Gastrocnemius medialis (tissue), 4 donors: Measurements from ENCODE around the gene TDRD3. TPM values are rescaled to one million over a fixed set of nuclear protein-coding genes. Genes with fewer than 3 reads are reported as not detected.

Source experiments
- ATAC-seq, 2 donors: fragments of 150-250 bp; one replicate each; pipeline ENCODE4 v1.9.1; 2016
- DNase-seq, 2 donors: peaks; one replicate each; pipeline ENCODE4 v3.0.0-alpha.2; 2019
- H3K27ac ChIP-seq, 4 donors: fragments of 200-600 bp; sonication (generic); 1 replicate in 1 of 4; 2 replicates in 3 of 4; pipeline ENCODE4 v1.5.1; 2016 to 2018; ENCODE audit warnings: mild to moderate bottlenecking in 2 of 4, moderate library complexity in 1 of 4
- H3K27me3 ChIP-seq, 3 donors: fragments of 200-600 bp; sonication (generic) in 2 of 3; 1 replicate in 1 of 3; 2 replicates in 2 of 3; pipeline versions ENCODE4 v1.5.1 to v1.6.0; 2016 to 2019; ENCODE audit warnings: mild to moderate bottlenecking in 1 of 3, moderate library complexity in 1 of 3
- H3K36me3 ChIP-seq, 2 donors: fragments of 200-600 bp; sonication (generic) in 1 of 2; one replicate each; pipeline ENCODE4 v1.5.1; 2017 to 2018
- H3K4me1 ChIP-seq, 2 donors: fragments of 200-600 bp; sonication (generic) in 1 of 2; one replicate each; pipeline ENCODE4 v1.5.1; 2016 to 2017; ENCODE audit warnings: mild to moderate bottlenecking in 2 of 2
- H3K4me3 ChIP-seq, 4 donors: fragments of 200-600 bp; sonication (generic) in 3 of 4; 1 replicate in 1 of 4; 2 replicates in 3 of 4; pipeline ENCODE4 v1.5.1; 2016 to 2019; ENCODE audit warnings: mild to moderate bottlenecking in 2 of 4
- H3K9me3 ChIP-seq, 3 donors: fragments of 200-600 bp; sonication (generic) in 2 of 3; 1 replicate in 1 of 3; 2 replicates in 2 of 3; pipeline ENCODE4 v1.5.1; 2016 to 2019
- CTCF ChIP-seq, 5 experiments: fragments of 450-650 bp in 3 of 5; fragments of 200-600 bp in 2 of 5; sonication (generic) in 2 of 5; IDR thresholded peaks in 4 of 5; conservative IDR thresholded peaks in 1 of 5; 1 replicate in 4 of 5; 2 replicates in 1 of 5; pipeline ENCODE4 v1.5.1; 2016 to 2019; ENCODE audit warnings: antibody characterized with exemption in 5 of 5, mild to moderate bottlenecking in 3 of 5, moderate library complexity in 3 of 5
- POLR2A ChIP-seq, 2 donors: fragments of 450-650 bp; IDR thresholded peaks; one replicate each; pipeline ENCODE4 v1.6.1; 2017; ENCODE audit warnings: antibody characterized with exemption in 2 of 2, mild to moderate bottlenecking in 2 of 2, moderate library complexity in 2 of 2
- in situ Hi-C, 4 donors: fragments of 200-750 bp; cut with MboI; loops; one replicate each; pipeline versions ENCODE4 v1.15.0 to v1.8.0; 2017; ENCODE audit warnings: low sequenced_read_pairs in 4 of 4
- intact Hi-C: fragments of 100-400 bp; cut with DNase I; formaldehyde crosslinking; loops from one replicate; pipeline ENCODE4 v1.15.1; 2023; ENCODE audit warnings: low total_unique reads
- total RNA-seq, 4 donors: library from RNA; depleted of rRNA; stranded (reverse); fragments of >200 nt; gene quantifications; one replicate each; pipeline versions ENCODE4 v1.1.0 to v1.2.3, GENCODE V29; 2016

Gene TDRD3
- total RNA-seq, 4 donors from 2014 or later: 13.1 to 37.8 (median 17.7) TPM

GRCh38 chr13:60411983-60412382, 15.0 kb downstream of the TDRD3 start:
- Histone ChIP-seq H3K9me3 (no peaks in the 10 kb centered on the region), H3K4me3 (no peak overlapping the region), H3K36me3 (no peaks in the 10 kb centered on the region), H3K27me3 (no peaks in the 10 kb centered on the region), H3K4me1 (peaks cover 27 to 45% of the 10 kb centered on the region in 2 donors), H3K27ac (no peak overlapping the region)
- no peak for DNase-seq
- in situ Hi-C loops: no loop called here
- TF ChIP-seq POLR2A (IDR thresholded peaks at IDR 0.05) (no peak), CTCF (IDR thresholded peaks at IDR 0.05 in 4 of 5, conservative IDR thresholded peaks at IDR 0.05 in 1 of 5) (no peak)
- intact Hi-C loops: no loop called here
- no peak for ATAC-seq

GRCh38 chr13:60412909-60413616, 16.0 kb downstream of the TDRD3 start:
- Histone ChIP-seq H3K4me1 (peaks cover 27 to 45% of the 10 kb centered on the region in 2 donors), H3K27me3 (no peaks in the 10 kb centered on the region), H3K27ac (no peak overlapping the region), H3K9me3 (no peaks in the 10 kb centered on the region), H3K36me3 (no peaks in the 10 kb centered on the region), H3K4me3 (no peak overlapping the region)
- no peak for DNase-seq
- no peak for TF ChIP-seq CTCF (IDR thresholded peaks at IDR 0.05 in 4 of 5, conservative IDR thresholded peaks at IDR 0.05 in 1 of 5)
- TF ChIP-seq POLR2A (IDR thresholded peaks at IDR 0.05): no peak
- intact Hi-C loops: no loop called here
- in situ Hi-C loops: no loop called here
- no peak for ATAC-seq

- Histone ChIP-seq H3K4me3 (no peak overlapping the region), H3K27me3 (no peaks in the 10 kb centered on the region), H3K36me3 (no peaks in the 10 kb centered on the region), H3K4me1 (peaks cover 27 to 45% of the 10 kb centered on the region in 2 donors), H3K9me3 (no peaks in the 10 kb centered on the region), H3K27ac (no peak overlapping the region)
- TF ChIP-seq CTCF (IDR thresholded peaks at IDR 0.05 in 4 of 5, conservative IDR thresholded peaks at IDR 0.05 in 1 of 5): no peak
- no peak for TF ChIP-seq POLR2A (IDR thresholded peaks at IDR 0.05)
- in situ Hi-C loops: no loop called here
- no peak for DNase-seq
- ATAC-seq: no peak
- intact Hi-C loops: no loop called here
These were observed 17.2 kb downstream of the TDRD3 start for GRCh38 chr13:60414177-60414576.

- no peaks in the 10 kb centered on the region for H3K27me3 ChIP-seq
- ATAC-seq (no peak), DNase-seq (no peak)
- H3K36me3 ChIP-seq: no peaks in the 10 kb centered on the region
- no peak overlapping the region for H3K4me3 ChIP-seq
- no peak overlapping the region for H3K27ac ChIP-seq
- in situ Hi-C loops (no loop called here), intact Hi-C loops (no loop called here)
- no peaks in the 10 kb centered on the region for H3K9me3 ChIP-seq
- H3K4me1 ChIP-seq: peaks cover 15 to 29% of the 10 kb centered on the region in 2 donors
- TF ChIP-seq POLR2A (IDR thresholded peaks at IDR 0.05) (no peak), CTCF (IDR thresholded peaks at IDR 0.05 in 4 of 5, conservative IDR thresholded peaks at IDR 0.05 in 1 of 5) (no peak)
These were observed 20.7 kb downstream of the TDRD3 start for GRCh38 chr13:60417734-60418133.

GRCh38 chr13:60418954-60419353, 21.9 kb downstream of the TDRD3 start:
- no peak for TF ChIP-seq POLR2A (IDR thresholded peaks at IDR 0.05)
- no peak for TF ChIP-seq CTCF (IDR thresholded peaks at IDR 0.05 in 4 of 5, conservative IDR thresholded peaks at IDR 0.05 in 1 of 5)
- no peak for DNase-seq
- ATAC-seq: no peak
- H3K9me3 ChIP-seq: no peaks in the 10 kb centered on the region
- in situ Hi-C loops (no loop called here), intact Hi-C loops (no loop called here)
- no peak overlapping the region for H3K27ac ChIP-seq
- H3K36me3 ChIP-seq: no peaks in the 10 kb centered on the region
- H3K27me3 ChIP-seq: no peaks in the 10 kb centered on the region
- H3K4me3 ChIP-seq: no peak overlapping the region
- peaks cover 5 to 30% of the 10 kb centered on the region in 2 donors for H3K4me1 ChIP-seq
